K562 (cell line): ENCODE measurements around the gene KIRREL1. TPM values are rescaled to one million over a fixed set of nuclear protein-coding genes. Genes with fewer than 3 reads are reported as not detected.
A peak's percentile ranks its signal among the peaks of the same experiment; 100 is the strongest.

Source experiments
- CTCF ChIP-seq, 3 experiments: IDR thresholded peaks in 2 of 3; conservative IDR thresholded peaks in 1 of 3; 2 replicates each; pipeline ENCODE4 v1.5.1; 2011 to 2012; ENCODE audit warnings: low read length in 3 of 3, mild to moderate bottlenecking in 3 of 3, control low read depth in 2 of 3, improper control_type of control experiment in 1 of 3, inconsistent platforms in 1 of 3, low read depth in 1 of 3, mixed read lengths in 1 of 3, moderate library complexity in 1 of 3; ENCODE audit not compliant: insufficient read depth in 2 of 3
- DLX4 ChIP-seq: fragments of 250-450 bp; sonication (Bioruptor Pico); IDR thresholded peaks from 2 replicates; pipeline ENCODE4 v1.6.1; 2021; ENCODE audit warnings: mild to moderate bottlenecking
- E2F4 ChIP-seq: sonication (generic); formaldehyde crosslinking; IDR thresholded peaks from 2 replicates; pipeline ENCODE4 v1.8.0; 2022; ENCODE audit warnings: mild to moderate bottlenecking, low read depth, missing genetic modification reagents
- FOXP4 ChIP-seq: sonication (generic); formaldehyde crosslinking; IDR thresholded peaks from 2 replicates; pipeline ENCODE4 v1.8.0; 2022; ENCODE audit warnings: mild to moderate bottlenecking, missing genetic modification reagents, borderline replicate concordance
- GABPB2 ChIP-seq: fragments of 250-450 bp; sonication (Bioruptor Pico); conservative IDR thresholded peaks from 2 replicates; pipeline ENCODE4 v1.5.1; 2021; ENCODE audit warnings: mild to moderate bottlenecking
- HNRNPLL ChIP-seq: fragments of 200-400 bp; formaldehyde crosslinking; IDR thresholded peaks from 2 replicates; pipeline ENCODE4 v1.6.1; 2017; ENCODE audit warnings: low read length, low read depth, mild to moderate bottlenecking; ENCODE audit not compliant: poor library complexity, severe bottlenecking
- RBM34 ChIP-seq: fragments of 200-400 bp; formaldehyde crosslinking; IDR thresholded peaks from 2 replicates; pipeline ENCODE4 v1.6.1; 2018; ENCODE audit warnings: low read length, borderline replicate concordance; ENCODE audit not compliant: insufficient read depth
- SIRT6 ChIP-seq: IDR thresholded peaks from one replicate; pipeline ENCODE4 v1.6.1; 2012; ENCODE audit warnings: low read depth, mild to moderate bottlenecking, control low read depth, inconsistent platforms, low read length, moderate library complexity
- STAG1 ChIP-seq: sonication (generic); formaldehyde crosslinking; IDR thresholded peaks from 2 replicates; pipeline ENCODE4 v1.5.0; 2020; ENCODE audit warnings: missing genetic modification reagents, borderline replicate concordance
- THRAP3 ChIP-seq: fragments of 450-650 bp; IDR thresholded peaks from 2 replicates; pipeline ENCODE4 v1.6.1; 2016; ENCODE audit warnings: mild to moderate bottlenecking, inconsistent platforms, borderline replicate concordance
- XRCC5 ChIP-seq: fragments of 200-400 bp; formaldehyde crosslinking; IDR thresholded peaks from 2 replicates; pipeline ENCODE4 v1.6.1; 2017; ENCODE audit warnings: low read depth, mild to moderate bottlenecking, low read length
- ZFP36 ChIP-seq: fragments of 150-350 bp; IDR thresholded peaks from 2 replicates; pipeline ENCODE4 v1.6.1; 2018; ENCODE audit warnings: low read length, low read depth; ENCODE audit not compliant: partially characterized antibody
- ZNF431 ChIP-seq: sonication (generic); formaldehyde crosslinking; IDR thresholded peaks from 2 replicates; pipeline ENCODE4 v1.8.0; 2022; ENCODE audit warnings: mild to moderate bottlenecking, missing genetic modification reagents
- polyA plus RNA-seq, 8 experiments: library from polyadenylated mRNA; depleted of rRNA in 4 of 8; stranded (reverse) in 5 of 8; unstranded in 3 of 8; fragments of >200 nt; fragmentation: Nextera tagmentation in 2 of 8; fragmentation: Illumina TruSeq in 1 of 8; extraction: Ambion mirVana in 2 of 8; extraction: Trizol in 1 of 8; gene quantifications; 2 replicates each; pipeline versions ENCODE4 v1.2.1 to v1.2.3, GENCODE V29; 2011 to 2014; ENCODE audit warnings: inconsistent platforms in 1 of 8, missing spikeins in 1 of 8
- total RNA-seq, 7 experiments: library from RNA; depleted of rRNA in 6 of 7; stranded (reverse); fragments of >200 nt in 6 of 7; fragmentation: Illumina TruSeq in 2 of 7; extraction: Trizol in 2 of 7; gene quantifications; 2 replicates each; pipeline versions ENCODE4 v1.2.1 to v1.2.3, GENCODE V29; 2011 to 2021; ENCODE audit warnings: low replicate concordance in 1 of 7

The KIRREL1 gene
- total and polyA plus RNA-seq, 9 of the 15 experiments (the other 6 are each of a cell fraction or from before 2014, with no cell fraction given): under 0.01 to 0.22 (median 0.03) TPM; not detected in 3

- TF ChIP-seq CTCF (IDR thresholded peaks at IDR 0.05 in 2 of 3, conservative IDR thresholded peaks at IDR 0.05 in 1 of 3; ENCODE audit: insufficient read depth in 2 of 3, low read depth in 1 of 3, low read length in 3 of 3): peak; percentile 76 to 89 (median 81)
- no peak for TF ChIP-seq ZNF431 (CRISPR knock-in tag)
- TF ChIP-seq FOXP4 (CRISPR knock-in tag): no peak
- no peak for TF ChIP-seq DLX4
- no peak for TF ChIP-seq SIRT6
- peak; percentile 33; the same call in 1 of the 2 replicates for TF ChIP-seq STAG1 (CRISPR knock-in tag)
- TF ChIP-seq HNRNPLL: no peak
- TF ChIP-seq RBM34: no peak
- no peak for TF ChIP-seq E2F4 (CRISPR knock-in tag)
- TF ChIP-seq XRCC5: no peak
- no peak for TF ChIP-seq THRAP3
- no peak for TF ChIP-seq GABPB2
- TF ChIP-seq ZFP36: no peak
These were observed 29.7 kb upstream of the KIRREL1 start (continued) for GRCh38 chr1:157963713-157964112.
